T follicular helper cell (primary cell): Measurements from ENCODE around the gene RASSF7.
"Not testable (repeated sequence)": the region's sequence is repeated elsewhere in the genome, so short reads cannot be mapped to it uniquely, and the experiment has no call there.

Experiments used
- DNase-seq: peaks from one replicate; pipeline ENCODE4 v3.0.0-alpha.2; 2020; ENCODE audit warnings: low read depth

Gene RASSF7

GRCh38 chr11:567011-567628 is 6.3 kb downstream of the RASSF7 start:
- DNase-seq: no peak

GRCh38 chr11:567629-568292 is 7.0 kb downstream of the RASSF7 start:
- DNase-seq: no peak

GRCh38 chr11:568306-569157 is 7.8 kb downstream of the RASSF7 start:
- DNase-seq: peak; percentile 88

- no peak for DNase-seq
Observed at GRCh38 chr11:569158-569885, 8.6 kb downstream of the RASSF7 start.

- DNase-seq: no peak
Observed at GRCh38 chr11:571802-572185, 11.0 kb downstream of the RASSF7 start.

- no peak for DNase-seq
Observed at GRCh38 chr11:573146-573759, 12.5 kb downstream of the RASSF7 start.

GRCh38 chr11:574031-574570 is 13.3 kb downstream of the RASSF7 start:
- not testable (repeated sequence) for DNase-seq

GRCh38 chr11:574632-575312 is 14.0 kb downstream of the RASSF7 start:
- DNase-seq: no peak

- DNase-seq: no peak
Observed at GRCh38 chr11:575313-575995, 14.7 kb downstream of the RASSF7 start.

GRCh38 chr11:575996-576768 is 15.4 kb downstream of the RASSF7 start, which contains the start of gene PHRF1:
PHRF1 (plus strand) TSS chr11:576470; CDS start chr11:581513, 5,043 bp downstream.
- peak; percentile 93 for DNase-seq

GRCh38 chr11:576811-577610 is 16.2 kb downstream of the RASSF7 start:
- no peak for DNase-seq

GRCh38 chr11:577611-577894 is 16.8 kb downstream of the RASSF7 start:
- no peak for DNase-seq

- DNase-seq: no peak
Observed at GRCh38 chr11:578276-579035, 17.7 kb downstream of the RASSF7 start.

- no peak for DNase-seq
Observed at GRCh38 chr11:579830-580601, 19.2 kb downstream of the RASSF7 start.

GRCh38 chr11:581342-581741 is 20.6 kb downstream of the RASSF7 start:
- DNase-seq: no peak

- no peak for DNase-seq
Observed at GRCh38 chr11:581752-582151, 21.0 kb downstream of the RASSF7 start.

GRCh38 chr11:584287-584686 is 23.5 kb downstream of the RASSF7 start:
- DNase-seq: no peak
